ENCODE data around the gene ADAR. TPM values are rescaled to one million over a fixed set of nuclear protein-coding genes. Genes with fewer than 3 reads are reported as not detected.

Gene ADAR
- total and polyA plus RNA-seq, 2 of the 8 experiments (the other 6 are each of a cell fraction or from before 2014, with no cell fraction given) = 125 to 242 TPM

- TF ChIP-seq ASH2L (IDR thresholded peaks at IDR 0.05; ENCODE audit: low read length) (no peak), HDAC6 (IDR thresholded peaks at IDR 0.05; ENCODE audit: low read depth, low read length) (no peak), SP1 (IDR thresholded peaks at IDR 0.05; ENCODE audit: low read depth, low read length) (no peak), SIRT6 (IDR thresholded peaks at IDR 0.05; ENCODE audit: low read length) (no peak)
Observed at GRCh38 chr1:154552036-154552435, 56.0 kb downstream of the ADAR start (continued).
